Neural cell (in vitro differentiated cells): ENCODE data around the gene HHIPL1.

Experiments used
- EP300 ChIP-seq: fragments of 450-650 bp; conservative IDR thresholded peaks from 2 replicates; pipeline ENCODE4 v1.6.1; 2014; ENCODE audit warnings: antibody characterized with exemption, mild to moderate bottlenecking, moderate library complexity; ENCODE audit not compliant: poor library complexity, severe bottlenecking
- EZH2 ChIP-seq: fragments of 200-600, 300-800 bp; shearing (Covaris generic), sonication (generic); IDR thresholded peaks from 2 replicates; pipeline ENCODE4 v1.6.1; 2014; ENCODE audit warnings: antibody characterized with exemption, low read length, borderline replicate concordance, mild to moderate bottlenecking; ENCODE audit not compliant: insufficient read depth, poor library complexity, severe bottlenecking
- POLR2AphosphoS5 ChIP-seq: IDR thresholded peaks from 2 replicates; pipeline ENCODE4 v1.6.1; 2012
- RAD21 ChIP-seq: fragments of 450-650 bp; conservative IDR thresholded peaks from 2 replicates; pipeline ENCODE4 v1.6.1; 2014; ENCODE audit warnings: antibody characterized with exemption, mild to moderate bottlenecking, moderate library complexity
- SMC3 ChIP-seq: fragments of 450-650 bp; conservative IDR thresholded peaks from 2 replicates; pipeline ENCODE4 v1.6.1; 2014; ENCODE audit warnings: antibody characterized with exemption, mild to moderate bottlenecking, moderate library complexity; ENCODE audit not compliant: poor library complexity
- TAF1 ChIP-seq: IDR thresholded peaks from 2 replicates; pipeline ENCODE4 v1.6.1; 2012; ENCODE audit warnings: low read depth
- TF ChIP-seq, protein P1 (sequence below): fragments of 450-650 bp; IDR thresholded peaks from 2 replicates; pipeline ENCODE4 v1.5.1; 2014; ENCODE audit warnings: antibody characterized with exemption, mild to moderate bottlenecking, moderate library complexity; ENCODE audit not compliant: poor library complexity, severe bottlenecking

DNA sequence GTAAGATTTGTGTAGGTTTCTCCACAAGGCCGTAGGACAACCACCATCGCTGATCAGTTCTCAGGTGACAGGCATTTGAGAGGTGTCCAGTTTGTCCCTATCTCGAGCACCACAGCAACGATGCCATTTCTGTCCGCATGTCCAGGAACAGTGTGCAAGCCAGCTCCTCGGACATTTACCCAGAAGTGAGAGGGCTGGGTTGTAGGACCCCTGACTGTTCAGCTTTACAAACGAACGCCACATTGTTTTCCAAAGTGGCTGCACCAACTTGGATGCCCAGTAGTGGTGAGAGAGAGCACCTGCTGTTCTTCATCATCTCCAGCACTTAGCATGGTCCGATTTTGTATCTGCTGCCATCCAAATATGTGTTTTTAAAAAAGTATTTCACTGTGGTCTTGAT is 77.8 kb downstream of the HHIPL1 start:
- no peak for TF ChIP-seq POLR2AphosphoS5
- TF ChIP-seq, protein P1, sequence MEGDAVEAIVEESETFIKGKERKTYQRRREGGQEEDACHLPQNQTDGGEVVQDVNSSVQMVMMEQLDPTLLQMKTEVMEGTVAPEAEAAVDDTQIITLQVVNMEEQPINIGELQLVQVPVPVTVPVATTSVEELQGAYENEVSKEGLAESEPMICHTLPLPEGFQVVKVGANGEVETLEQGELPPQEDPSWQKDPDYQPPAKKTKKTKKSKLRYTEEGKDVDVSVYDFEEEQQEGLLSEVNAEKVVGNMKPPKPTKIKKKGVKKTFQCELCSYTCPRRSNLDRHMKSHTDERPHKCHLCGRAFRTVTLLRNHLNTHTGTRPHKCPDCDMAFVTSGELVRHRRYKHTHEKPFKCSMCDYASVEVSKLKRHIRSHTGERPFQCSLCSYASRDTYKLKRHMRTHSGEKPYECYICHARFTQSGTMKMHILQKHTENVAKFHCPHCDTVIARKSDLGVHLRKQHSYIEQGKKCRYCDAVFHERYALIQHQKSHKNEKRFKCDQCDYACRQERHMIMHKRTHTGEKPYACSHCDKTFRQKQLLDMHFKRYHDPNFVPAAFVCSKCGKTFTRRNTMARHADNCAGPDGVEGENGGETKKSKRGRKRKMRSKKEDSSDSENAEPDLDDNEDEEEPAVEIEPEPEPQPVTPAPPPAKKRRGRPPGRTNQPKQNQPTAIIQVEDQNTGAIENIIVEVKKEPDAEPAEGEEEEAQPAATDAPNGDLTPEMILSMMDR: no peak
- TF ChIP-seq RAD21: no peak
- TF ChIP-seq EZH2: no peak
- no peak for TF ChIP-seq EP300
- no peak for TF ChIP-seq TAF1
- TF ChIP-seq SMC3: no peak
